ENCODE measurements around the gene EXOC4.

EXOC4 gene

DNA sequence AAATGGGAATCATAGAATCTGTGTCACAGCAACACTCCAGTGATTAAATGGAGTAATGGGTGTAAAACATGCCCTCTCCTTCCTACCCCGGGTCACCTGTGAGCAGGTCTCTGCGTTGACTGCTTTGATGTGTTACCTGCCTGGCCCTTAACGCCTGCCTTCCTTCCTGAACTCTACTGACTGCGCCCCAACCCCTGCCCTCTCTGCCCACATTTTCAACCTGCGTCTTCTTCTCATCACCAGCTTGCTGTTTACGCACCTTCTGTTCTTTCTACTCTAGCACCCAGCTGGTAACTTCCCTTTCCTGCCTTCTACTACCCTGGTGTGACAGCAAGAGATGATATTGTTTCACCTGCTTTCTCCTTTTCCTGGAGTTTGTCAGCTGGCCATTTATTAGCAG lies 571.3 kb downstream of the EXOC4 start:
- DNase-seq (ENCODE audit: low read depth) = no peak
- in situ Hi-C loops (cut with HindIII; ENCODE audit: low sequenced_read_pairs) = no loop called here
- TF ChIP-seq, protein P1, sequence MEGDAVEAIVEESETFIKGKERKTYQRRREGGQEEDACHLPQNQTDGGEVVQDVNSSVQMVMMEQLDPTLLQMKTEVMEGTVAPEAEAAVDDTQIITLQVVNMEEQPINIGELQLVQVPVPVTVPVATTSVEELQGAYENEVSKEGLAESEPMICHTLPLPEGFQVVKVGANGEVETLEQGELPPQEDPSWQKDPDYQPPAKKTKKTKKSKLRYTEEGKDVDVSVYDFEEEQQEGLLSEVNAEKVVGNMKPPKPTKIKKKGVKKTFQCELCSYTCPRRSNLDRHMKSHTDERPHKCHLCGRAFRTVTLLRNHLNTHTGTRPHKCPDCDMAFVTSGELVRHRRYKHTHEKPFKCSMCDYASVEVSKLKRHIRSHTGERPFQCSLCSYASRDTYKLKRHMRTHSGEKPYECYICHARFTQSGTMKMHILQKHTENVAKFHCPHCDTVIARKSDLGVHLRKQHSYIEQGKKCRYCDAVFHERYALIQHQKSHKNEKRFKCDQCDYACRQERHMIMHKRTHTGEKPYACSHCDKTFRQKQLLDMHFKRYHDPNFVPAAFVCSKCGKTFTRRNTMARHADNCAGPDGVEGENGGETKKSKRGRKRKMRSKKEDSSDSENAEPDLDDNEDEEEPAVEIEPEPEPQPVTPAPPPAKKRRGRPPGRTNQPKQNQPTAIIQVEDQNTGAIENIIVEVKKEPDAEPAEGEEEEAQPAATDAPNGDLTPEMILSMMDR (IDR thresholded peaks at IDR 0.05; ENCODE audit: low read depth, low read length, missing control alignments) = no peak
- no peak overlapping the region for H3K4me3 ChIP-seq (ENCODE audit: low read depth, low read length)

DNA sequence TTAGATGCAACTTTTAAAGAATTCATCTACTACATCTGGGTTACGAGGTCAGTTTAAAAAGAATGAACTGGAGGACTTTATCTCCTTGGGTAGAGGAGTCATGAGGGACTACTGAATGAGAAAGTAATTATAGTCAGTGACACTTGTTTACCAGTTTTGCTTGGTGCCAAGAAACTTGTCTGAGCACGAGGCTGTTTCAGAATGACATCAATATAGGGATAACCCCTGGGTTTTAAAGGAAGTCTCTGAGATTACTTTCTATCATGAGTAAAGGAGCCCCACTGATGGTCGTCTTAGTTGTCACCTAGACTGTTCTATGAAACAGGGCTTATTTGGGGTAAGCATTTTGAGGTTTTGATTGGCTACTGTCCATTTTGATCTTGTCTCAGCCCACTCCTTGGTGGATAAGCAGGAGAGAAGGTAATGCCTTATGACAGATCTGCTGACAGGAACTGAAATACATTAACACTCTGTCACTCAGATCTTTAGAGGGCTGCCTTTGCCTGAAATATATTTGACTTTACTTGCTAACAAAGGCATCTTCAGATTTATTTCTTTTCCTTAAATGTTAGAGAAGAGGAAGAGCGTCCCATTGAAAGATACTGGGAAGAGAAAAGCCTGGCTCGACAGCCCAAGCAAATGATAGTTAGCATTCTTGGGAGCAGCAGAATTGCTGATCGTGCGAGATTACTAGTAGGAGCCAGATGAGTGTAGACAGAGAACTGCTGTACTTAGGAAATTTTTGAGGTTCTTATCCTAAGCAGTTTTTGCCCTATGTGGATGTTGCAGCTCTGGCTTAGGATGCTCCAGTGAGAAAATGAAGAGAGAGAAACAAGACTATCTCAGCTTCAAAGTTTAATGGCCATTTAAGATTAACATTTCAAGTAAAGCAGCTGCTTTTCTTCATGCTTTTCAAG lies 575.1 kb downstream of the EXOC4 start:
- in situ Hi-C loops (cut with HindIII; ENCODE audit: low sequenced_read_pairs) = no loop called here
- no peak for DNase-seq (ENCODE audit: low read depth)
- H3K4me3 ChIP-seq (ENCODE audit: low read depth, low read length) = no peak overlapping the region
- TF ChIP-seq, protein P1 (IDR thresholded peaks at IDR 0.05; ENCODE audit: low read depth, low read length, missing control alignments) = no peak

DNA sequence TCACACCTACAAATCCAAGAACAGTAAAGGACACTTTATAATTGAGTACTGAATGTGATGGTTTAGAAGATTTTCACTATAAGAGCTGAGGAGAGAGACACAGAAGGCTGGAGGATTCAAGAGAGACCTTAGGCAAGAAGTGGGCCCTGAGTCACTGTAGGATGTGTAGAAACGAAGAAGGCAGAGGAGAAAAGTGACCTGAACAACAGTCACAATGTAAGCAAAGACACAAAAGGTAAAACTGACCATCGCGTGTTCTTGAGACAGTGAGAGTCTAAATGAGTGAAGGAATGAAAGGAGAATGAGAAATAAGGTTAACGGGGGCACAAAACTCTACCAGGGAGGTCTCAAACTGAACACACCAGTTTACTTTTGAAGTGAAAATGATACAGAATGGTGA lies 576.0 kb downstream of the EXOC4 start:
- DNase-seq (ENCODE audit: low read depth) = no peak
- H3K4me3 ChIP-seq (ENCODE audit: low read depth, low read length) = no peak overlapping the region
- in situ Hi-C loops (cut with HindIII; ENCODE audit: low sequenced_read_pairs) = no loop called here

DNA sequence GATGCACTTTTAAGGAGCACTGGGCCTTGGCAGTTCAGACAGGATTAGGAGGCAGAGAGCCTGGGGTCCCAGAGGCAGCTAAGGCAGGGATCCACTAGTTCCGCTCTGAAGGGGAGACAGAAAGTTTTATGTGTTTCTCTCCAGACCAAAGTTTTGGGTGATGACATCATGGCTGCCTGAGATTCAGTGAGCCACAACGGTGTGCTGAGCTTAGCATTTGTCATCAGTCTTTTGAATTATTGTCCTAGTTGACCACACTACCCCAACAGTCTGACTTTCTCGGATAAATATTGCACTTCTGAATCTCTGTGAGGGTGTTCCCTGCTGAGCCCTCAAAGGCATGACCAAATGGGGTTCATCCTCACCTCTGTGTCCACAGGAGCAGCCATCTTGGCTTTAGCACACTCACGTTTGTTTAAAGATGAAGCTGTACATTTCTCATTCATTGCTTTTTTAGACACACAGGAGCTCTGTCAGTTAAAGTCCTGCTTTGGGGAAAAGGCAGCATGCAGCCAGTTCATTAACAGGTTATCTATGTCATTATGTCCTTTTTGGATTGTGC lies 576.5 kb downstream of the EXOC4 start:
- TF ChIP-seq, protein P1 (IDR thresholded peaks at IDR 0.05; ENCODE audit: low read depth, low read length, missing control alignments) = no peak
- in situ Hi-C loops (cut with HindIII; ENCODE audit: low sequenced_read_pairs) = no loop called here
- peak; percentile 58 for DNase-seq (ENCODE audit: low read depth)
- H3K4me3 ChIP-seq (ENCODE audit: low read depth, low read length) = no peak overlapping the region

More for the DNA sequence above, 576.0 kb downstream of the EXOC4 start:
- TF ChIP-seq, protein P1 (IDR thresholded peaks at IDR 0.05; ENCODE audit: low read depth, low read length, missing control alignments) = no peak

DNA sequence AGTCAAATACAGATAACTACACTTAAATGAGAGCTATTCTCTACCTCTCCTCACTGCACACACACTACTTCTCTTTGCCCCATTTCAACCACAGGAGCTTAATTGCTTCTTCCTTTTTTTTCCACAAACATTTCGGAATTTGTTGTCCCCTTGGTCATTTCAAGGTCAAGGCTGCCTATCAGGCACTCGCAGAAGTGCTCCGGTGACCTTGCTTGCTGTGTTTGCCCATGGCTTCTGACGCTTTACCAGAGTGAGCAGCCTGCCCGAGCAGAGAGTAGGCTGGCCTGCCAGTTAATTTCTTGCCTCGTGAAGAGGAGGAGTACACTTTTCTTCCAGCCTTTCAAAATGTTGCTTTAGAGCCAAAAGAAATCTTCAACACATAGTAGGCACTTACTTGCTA lies 577.2 kb downstream of the EXOC4 start:
- TF ChIP-seq, protein P1 (IDR thresholded peaks at IDR 0.05; ENCODE audit: low read depth, low read length, missing control alignments) = no peak
- no peak for DNase-seq (ENCODE audit: low read depth)

DNA sequence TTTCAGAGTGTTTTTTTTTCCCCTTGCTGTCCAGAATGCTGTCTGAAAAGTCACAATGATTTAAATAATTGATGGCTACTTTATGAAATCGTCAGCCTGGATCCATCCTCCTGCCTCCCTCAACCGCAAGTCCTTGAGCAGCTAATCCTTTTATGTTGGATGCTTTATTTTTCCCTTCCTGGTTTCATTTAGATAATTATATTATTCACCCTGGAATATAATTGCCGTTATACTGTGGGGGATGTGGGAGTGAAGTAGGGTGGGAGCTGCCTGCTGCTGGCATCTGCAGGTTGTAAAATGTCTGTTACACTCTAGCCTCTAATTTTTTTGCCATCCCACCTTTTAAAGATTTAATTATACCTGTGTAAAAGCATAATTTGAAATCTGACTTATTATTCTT lies 583.8 kb downstream of the EXOC4 start:
- in situ Hi-C loops (cut with HindIII; ENCODE audit: low sequenced_read_pairs) = no loop called here
- no peak for DNase-seq (ENCODE audit: low read depth)
- TF ChIP-seq, protein P1 (IDR thresholded peaks at IDR 0.05; ENCODE audit: low read depth, low read length, missing control alignments) = no peak
- H3K4me3 ChIP-seq (ENCODE audit: low read depth, low read length) = no peak overlapping the region

More for the DNA sequence above, 577.2 kb downstream of the EXOC4 start:
- in situ Hi-C loops (cut with HindIII; ENCODE audit: low sequenced_read_pairs) = no loop called here
- H3K4me3 ChIP-seq (ENCODE audit: low read depth, low read length) = no peak overlapping the region

Data from astrocyte of the cerebellum (primary cell).